Hematopoietic multipotent progenitor cell treated with erythropoietin and hydrocortisone succinate and interleukin-3 and kit ligand, for 8 days (in vitro differentiated cells): ENCODE results near the gene HOXA10.

Source experiments
- DNase-seq: peaks from one replicate; pipeline ENCODE4 v3.0.0-alpha.2; 2015

HOXA10 gene

DNA sequence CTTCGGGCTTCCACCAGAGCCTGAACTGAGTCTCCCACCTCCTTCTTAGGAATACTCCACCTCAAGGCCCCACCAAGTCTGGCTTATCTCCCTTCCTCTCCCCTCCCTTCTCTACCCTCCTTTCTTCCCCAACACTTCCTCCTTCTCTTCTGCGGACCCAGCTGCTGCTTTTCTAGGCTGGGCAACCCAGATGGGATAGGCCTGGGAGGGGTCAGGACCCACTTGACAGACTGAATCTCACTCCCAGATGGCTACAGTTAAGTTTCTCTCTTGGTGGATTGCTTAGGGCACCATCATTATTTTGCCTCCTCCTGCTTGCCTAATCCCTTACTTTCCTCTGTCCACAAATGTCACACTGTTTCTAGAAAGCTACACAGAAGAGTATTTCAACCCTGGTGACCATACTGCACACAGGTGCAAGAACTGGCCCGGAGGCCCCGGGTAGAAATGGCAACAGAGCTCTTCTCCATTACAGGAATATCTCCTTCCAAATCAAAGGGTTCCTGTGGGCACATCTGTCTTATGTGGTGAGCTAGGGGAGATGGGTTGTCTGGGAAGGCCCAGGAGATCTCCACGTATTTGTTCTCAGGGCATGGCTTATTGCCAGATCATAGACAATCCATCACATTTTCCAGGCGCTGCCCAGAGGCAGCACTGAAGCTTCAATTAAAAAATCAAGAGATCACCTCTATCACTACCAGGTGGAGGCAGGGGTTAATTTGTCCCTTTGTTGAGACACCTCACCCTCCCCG lies 16.1 kb upstream of the HOXA10 start:
- DNase-seq = no peak

GRCh38 chr7:27189295-27189996 lies 15.3 kb upstream of the HOXA10 start:
- no peak for DNase-seq

GRCh38 chr7:27188386-27189294 lies 14.5 kb upstream of the HOXA10 start:
- no peak for DNase-seq

DNA sequence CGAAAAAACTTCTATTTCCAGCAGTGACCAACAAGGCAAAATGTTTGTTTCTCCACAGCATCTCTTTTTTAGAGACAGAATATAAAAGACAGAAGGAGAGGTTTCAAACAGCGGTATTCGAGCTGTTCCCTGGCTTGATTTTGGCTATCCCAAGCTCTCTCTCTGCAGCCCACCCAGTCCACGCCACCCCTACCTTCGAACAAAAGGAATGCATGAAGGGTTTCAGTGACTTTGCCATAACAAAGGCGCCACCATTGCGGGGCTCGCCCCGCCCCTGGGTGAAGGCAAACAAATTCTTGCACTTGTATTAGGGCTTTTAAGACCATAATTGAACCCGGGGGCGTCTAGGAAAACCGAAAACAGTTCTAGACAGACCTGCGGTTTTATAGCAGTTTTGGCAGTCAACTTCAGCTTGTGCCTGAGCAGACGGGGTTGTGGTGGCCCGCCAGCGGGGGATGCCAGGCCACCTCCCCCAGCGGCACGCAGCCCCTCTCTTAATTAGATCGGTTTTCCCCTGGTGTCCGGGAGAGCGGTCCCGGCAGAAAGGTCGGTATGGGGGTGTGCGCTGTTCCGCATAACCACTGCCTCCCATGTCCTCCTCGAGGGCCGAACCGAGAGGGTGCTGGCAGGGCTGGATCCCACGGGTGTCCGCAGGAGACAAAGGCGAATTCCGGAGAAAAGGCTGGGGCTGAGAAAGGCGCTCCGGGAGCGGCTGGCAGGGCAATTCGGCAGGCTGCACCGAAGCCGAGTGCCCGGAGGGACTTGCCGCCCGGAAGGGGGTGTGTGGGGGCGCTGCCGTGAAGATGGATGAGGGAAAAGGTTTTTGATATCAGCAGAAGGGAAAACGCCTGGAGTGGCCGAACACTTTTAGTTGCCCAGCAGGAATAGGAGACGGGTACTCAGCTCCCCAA lies 13.6 kb upstream of the HOXA10 start:
- DNase-seq = no peak

GRCh38 chr7:27186668-27187474 lies 12.8 kb upstream of the HOXA10 start:
- DNase-seq = no peak

DNA sequence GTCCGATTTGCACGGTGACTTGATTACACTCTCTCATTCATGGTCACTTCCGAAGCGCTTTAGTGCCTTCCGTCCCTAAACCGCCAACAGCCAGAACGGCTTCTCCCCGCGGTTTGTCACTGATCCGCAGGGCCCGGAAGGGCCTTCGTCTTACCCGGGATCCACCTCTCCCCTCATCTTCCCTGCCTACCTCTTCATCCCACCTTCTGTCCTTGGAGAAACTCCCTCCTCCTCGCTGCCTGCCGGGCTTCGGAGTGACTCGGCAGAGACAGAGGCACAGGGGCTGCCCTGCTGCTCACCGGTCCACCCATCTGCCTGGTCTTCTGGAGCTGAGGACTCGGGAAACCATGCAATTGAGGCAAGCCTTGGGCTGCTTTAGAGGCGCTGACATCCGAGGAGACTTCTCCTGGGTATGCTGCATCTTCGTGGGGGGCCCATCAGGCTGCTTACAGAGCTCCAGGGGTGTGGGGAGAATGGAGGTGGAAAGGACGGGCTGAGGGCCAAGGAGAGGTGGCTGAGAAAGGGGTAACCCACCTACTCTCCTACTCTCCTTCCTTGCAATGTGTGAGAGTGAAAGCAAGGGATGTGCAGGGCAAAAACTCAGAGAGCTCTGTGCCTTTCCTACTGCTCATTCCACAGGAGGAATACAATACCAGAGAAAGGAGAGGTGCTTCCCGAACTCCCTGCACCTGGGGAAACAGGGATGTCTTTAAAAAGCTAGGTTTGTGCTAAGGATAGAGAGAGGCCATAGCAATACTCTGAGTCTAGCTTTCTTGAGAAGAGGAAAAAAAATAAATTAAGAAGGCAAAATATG lies 11.9 kb upstream of the HOXA10 start:
- DNase-seq = no peak

DNA sequence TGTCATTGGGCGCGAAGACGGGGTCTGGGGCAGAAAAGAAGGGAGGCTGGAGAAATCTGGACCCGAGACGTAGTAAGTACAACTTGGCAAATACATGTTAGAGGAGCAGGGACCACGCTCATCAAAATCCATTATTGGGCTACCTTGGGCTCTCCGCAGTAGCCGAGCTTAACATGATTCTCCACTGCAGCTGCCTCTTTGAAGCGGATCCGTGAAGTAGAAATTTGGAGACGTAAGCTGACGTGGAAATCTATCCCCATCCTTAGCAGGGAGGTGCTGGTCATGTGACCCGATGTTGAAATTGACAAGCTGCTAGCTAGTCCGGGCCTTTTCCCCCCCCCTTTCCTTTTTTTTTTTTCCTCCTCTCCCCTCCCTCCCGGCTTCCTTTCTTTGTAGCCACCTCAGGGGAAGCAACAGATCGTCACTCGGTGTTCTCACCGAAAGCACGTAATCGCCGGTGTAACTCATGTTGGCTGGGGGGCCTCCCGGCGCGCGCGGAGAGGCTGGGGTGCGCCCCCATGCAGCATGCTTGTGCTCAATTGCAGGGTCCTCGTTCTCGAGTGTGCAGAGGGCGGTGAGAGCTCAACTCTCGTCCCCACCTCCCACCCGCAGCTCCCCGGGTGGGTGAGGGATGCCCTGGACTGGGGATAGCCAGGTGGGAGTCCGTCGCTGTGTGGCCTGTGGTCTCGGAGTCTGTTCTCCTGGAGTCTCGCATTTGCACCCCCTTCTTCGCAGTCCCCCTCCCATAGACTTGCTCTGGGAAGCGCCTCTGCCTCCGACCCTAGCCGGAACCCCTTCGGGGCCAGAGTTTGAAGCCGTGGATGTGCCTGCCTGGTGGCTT lies 11.1 kb upstream of the HOXA10 start, which contains the start of gene HOXA11:
HOXA11 (minus strand) TSS at position 220 of the 841 bp plus-strand sequence; CDS start at position 132, 88 bp downstream.
- DNase-seq = no peak

GRCh38 chr7:27184337-27185012 lies 10.4 kb upstream of the HOXA10 start:
- no peak for DNase-seq

- DNase-seq = no peak
Observed at GRCh38 chr7:27183682-27184336, 9.7 kb upstream of the HOXA10 start.

GRCh38 chr7:27182861-27183681 lies 9.0 kb upstream of the HOXA10 start:
- DNase-seq = no peak

GRCh38 chr7:27182285-27182841 lies 8.2 kb upstream of the HOXA10 start:
- DNase-seq = no peak

GRCh38 chr7:27181795-27182275 lies 7.7 kb upstream of the HOXA10 start:
- no peak for DNase-seq

GRCh38 chr7:27180431-27181420 lies 6.6 kb upstream of the HOXA10 start:
- no peak for DNase-seq

GRCh38 chr7:27179503-27180430 lies 5.6 kb upstream of the HOXA10 start:
- peak; percentile 68 for DNase-seq
